Caco-2 (cell line): ENCODE results near the gene CREBBP. TPM values are rescaled to one million over a fixed set of nuclear protein-coding genes. Genes with fewer than 3 reads are reported as not detected.

ENCODE experiments used
- BruUV-seq: library from RNA; stranded (reverse); fragments of 400-500 nt; replicated peaks from 2 replicates; lab custom pipeline; 2021; lab: Mats Ljungman, UMichigan
- CTCF ChIA-PET: fragments of 300-600 bp; sonication (Branson Sonifier 250); formaldehyde crosslinking; loops from one replicate; lab custom pipeline; 2022; ENCODE audit warnings: antibody characterized with exemption; lab: Charles Lee
- POLR2A ChIA-PET: fragments of 300-600 bp; sonication (Branson Sonifier 250); formaldehyde crosslinking; loops from one replicate; lab custom pipeline; 2022; ENCODE audit warnings: antibody characterized with exemption; lab: Charles Lee
- DNase-seq, 2 experiments: peaks; one replicate each; pipeline versions ENCODE4 v3.0.0 to v3.0.0-alpha.2; 2020 to 2022
- H3K27me3 ChIP-seq: replicated peaks from 2 replicates; pipeline ENCODE4 v1.6.0; 2011; ENCODE audit warnings: low read length; ENCODE audit not compliant: control insufficient read depth, insufficient read depth
- H3K36me3 ChIP-seq: 2 replicates; pipeline ENCODE4 v1.5.1; 2011; ENCODE audit warnings: low read length; ENCODE audit not compliant: control insufficient read depth, insufficient read depth
- H3K4me1 ChIP-seq: fragments of 250-450 bp; sonication (Bioruptor Pico); 2 replicates; pipeline ENCODE4 v1.5.1; 2020; ENCODE audit warnings: mild to moderate bottlenecking
- H3K4me3 ChIP-seq: 2 replicates; pipeline ENCODE4 v1.5.1; 2011; ENCODE audit warnings: low read depth, mild to moderate bottlenecking, control low read depth, low read length
- H3K9me3 ChIP-seq: fragments of 250-450 bp; sonication (Bioruptor Pico); 2 replicates; pipeline ENCODE4 v1.5.1; 2020; ENCODE audit warnings: mild to moderate bottlenecking, moderate library complexity
- H3K27ac Mint-ChIP-seq: one replicate; pipeline ENCODE4 v1.8.0; 2022; ENCODE audit warnings: mixed read lengths; ENCODE audit not compliant: unreplicated experiment
- H3K27me3 Mint-ChIP-seq: one replicate; pipeline ENCODE4 v1.8.0; 2022; ENCODE audit warnings: mixed read lengths; ENCODE audit not compliant: insufficient read depth, unreplicated experiment
- H3K36me3 Mint-ChIP-seq: one replicate; pipeline ENCODE4 v1.8.0; 2022; ENCODE audit warnings: mild to moderate bottlenecking, mixed read lengths; ENCODE audit not compliant: insufficient read depth, unreplicated experiment
- H3K4me1 Mint-ChIP-seq: one replicate; pipeline ENCODE4 v1.8.0; 2022; ENCODE audit warnings: low read depth, mixed read lengths; ENCODE audit not compliant: unreplicated experiment
- H3K4me3 Mint-ChIP-seq: one replicate; pipeline ENCODE4 v1.8.0; 2022; ENCODE audit warnings: mild to moderate bottlenecking, moderate library complexity, mixed read lengths; ENCODE audit not compliant: unreplicated experiment
- H3K9me3 Mint-ChIP-seq: one replicate; pipeline ENCODE4 v1.8.0; 2022; ENCODE audit warnings: mixed read lengths; ENCODE audit not compliant: unreplicated experiment
- intact Hi-C: fragments of 100-400 bp; cut with micrococcal nuclease; formaldehyde crosslinking; loops from one replicate; pipeline ENCODE4 v1.10.0; 2022; ENCODE audit not compliant: unreplicated experiment
- total RNA-seq: library from RNA; stranded (reverse); gene quantifications from 2 replicates; pipeline ENCODE4 v1.2.3, GENCODE V29; 2022
- TF ChIP-seq, protein P1 (sequence below), 2 experiments: fragments of 200-600 bp in 1 of 2; IDR thresholded peaks; 1 replicate in 1 of 2; 2 replicates in 1 of 2; pipeline versions ENCODE4 v1.5.1 to v1.8.0; 2011 to 2022; ENCODE audit warnings: antibody characterized with exemption in 1 of 2, control low read depth in 1 of 2, inconsistent platforms in 1 of 2, low read depth in 1 of 2, low read length in 1 of 2, mild to moderate bottlenecking in 1 of 2, moderate library complexity in 1 of 2; ENCODE audit not compliant: insufficient read depth in 1 of 2, severe bottlenecking in 1 of 2, unreplicated experiment in 1 of 2

Gene CREBBP
- total RNA-seq, 1 experiment from 2014 or later: 65.3 TPM

DNA sequence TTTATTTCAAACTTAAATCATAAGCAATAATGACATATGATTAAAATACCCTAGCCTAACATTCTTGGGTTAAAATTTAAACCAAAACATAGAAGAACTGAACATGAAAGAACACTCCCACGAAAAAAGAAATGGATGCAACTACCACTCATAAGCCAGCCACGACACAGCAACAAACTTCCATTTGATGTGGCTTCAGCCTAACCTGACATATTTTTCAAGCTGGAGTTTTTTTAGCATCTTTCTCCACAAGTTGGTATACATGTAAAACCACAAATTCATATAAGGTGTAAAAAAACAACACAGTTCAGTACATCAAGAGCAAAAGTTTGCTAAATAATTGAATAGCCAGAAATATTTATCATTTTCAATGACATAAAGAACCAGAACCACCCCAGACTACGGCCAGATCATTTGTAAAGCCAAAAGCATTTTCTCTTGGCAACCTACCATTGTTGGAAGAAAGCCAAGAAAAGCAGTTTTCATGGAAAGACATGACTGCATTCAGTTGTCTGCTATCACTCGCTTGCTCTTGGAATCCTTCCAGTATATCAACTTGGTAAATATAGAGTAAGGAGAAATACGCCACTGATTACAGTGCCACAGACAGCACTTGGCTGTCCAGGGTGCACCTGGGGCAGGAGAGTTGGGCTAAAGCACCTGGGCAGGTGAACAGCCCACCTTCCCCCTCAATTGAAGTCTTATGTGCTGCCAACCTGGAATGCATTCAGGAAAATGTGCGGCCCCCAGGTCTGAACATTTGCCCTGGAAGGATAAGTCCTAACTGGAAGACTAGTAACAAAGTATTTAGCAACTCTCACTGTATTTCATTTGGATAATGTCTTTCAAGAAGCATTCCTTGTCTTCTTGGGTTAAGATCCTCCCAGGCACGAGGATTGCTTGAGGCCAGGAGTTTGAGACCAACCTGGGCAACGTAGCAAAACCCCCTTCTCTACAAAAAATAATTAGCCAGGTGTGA lies 60.5 kb downstream of the CREBBP start:
- Mint-ChIP-seq H3K36me3 (peaks cover 7% of the 10 kb centered on the region), H3K27me3 (no peaks in the 10 kb centered on the region), H3K27ac (no peak overlapping the region), H3K9me3 (no peaks in the 10 kb centered on the region), H3K4me1 (no peaks in the 10 kb centered on the region), H3K4me3 (no peak overlapping the region)
- BruUV-seq: no TSS peak
- H3K4me1 ChIP-seq: no peaks in the 10 kb centered on the region
- no peaks in the 10 kb centered on the region for H3K9me3 ChIP-seq
- TF ChIP-seq, protein P1, sequence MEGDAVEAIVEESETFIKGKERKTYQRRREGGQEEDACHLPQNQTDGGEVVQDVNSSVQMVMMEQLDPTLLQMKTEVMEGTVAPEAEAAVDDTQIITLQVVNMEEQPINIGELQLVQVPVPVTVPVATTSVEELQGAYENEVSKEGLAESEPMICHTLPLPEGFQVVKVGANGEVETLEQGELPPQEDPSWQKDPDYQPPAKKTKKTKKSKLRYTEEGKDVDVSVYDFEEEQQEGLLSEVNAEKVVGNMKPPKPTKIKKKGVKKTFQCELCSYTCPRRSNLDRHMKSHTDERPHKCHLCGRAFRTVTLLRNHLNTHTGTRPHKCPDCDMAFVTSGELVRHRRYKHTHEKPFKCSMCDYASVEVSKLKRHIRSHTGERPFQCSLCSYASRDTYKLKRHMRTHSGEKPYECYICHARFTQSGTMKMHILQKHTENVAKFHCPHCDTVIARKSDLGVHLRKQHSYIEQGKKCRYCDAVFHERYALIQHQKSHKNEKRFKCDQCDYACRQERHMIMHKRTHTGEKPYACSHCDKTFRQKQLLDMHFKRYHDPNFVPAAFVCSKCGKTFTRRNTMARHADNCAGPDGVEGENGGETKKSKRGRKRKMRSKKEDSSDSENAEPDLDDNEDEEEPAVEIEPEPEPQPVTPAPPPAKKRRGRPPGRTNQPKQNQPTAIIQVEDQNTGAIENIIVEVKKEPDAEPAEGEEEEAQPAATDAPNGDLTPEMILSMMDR (IDR thresholded peaks at IDR 0.05; ENCODE audit: insufficient read depth in 1 of 2, low read depth in 1 of 2, low read length in 1 of 2, severe bottlenecking in 1 of 2, unreplicated experiment in 1 of 2): no peak
- H3K4me3 ChIP-seq: no peak overlapping the region
- intact Hi-C loops: no loop called here
- ChIA-PET POLR2A (no interaction called here), CTCF (no interaction called here)
- H3K27me3 ChIP-seq: no peaks in the 10 kb centered on the region
- DNase-seq: no peak
- H3K36me3 ChIP-seq: no peaks in the 10 kb centered on the region

DNA sequence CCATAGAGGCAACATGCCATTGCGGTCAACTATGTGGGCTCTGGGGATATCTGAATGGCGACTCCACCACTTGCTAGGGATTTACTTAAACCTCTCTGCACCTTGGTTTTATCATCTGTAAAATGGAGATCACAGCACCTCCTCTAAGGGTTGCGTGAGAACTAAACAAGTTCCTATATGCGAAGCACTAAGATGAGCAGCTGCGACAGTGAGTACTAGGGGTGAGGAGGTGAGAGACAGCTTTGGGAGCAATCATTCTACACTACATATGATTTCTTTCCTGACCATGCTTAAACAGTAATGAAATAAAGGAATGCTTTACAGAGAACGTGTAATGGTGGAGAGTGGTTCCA lies 61.4 kb downstream of the CREBBP start:
- TF ChIP-seq, protein P1 (IDR thresholded peaks at IDR 0.05; ENCODE audit: insufficient read depth in 1 of 2, low read depth in 1 of 2, low read length in 1 of 2, severe bottlenecking in 1 of 2, unreplicated experiment in 1 of 2): no peak
- H3K4me3 ChIP-seq: no peak overlapping the region
- DNase-seq: no peak
- no peak overlapping the region for H3K27ac Mint-ChIP-seq
- H3K4me1 Mint-ChIP-seq: no peaks in the 10 kb centered on the region
- H3K36me3 Mint-ChIP-seq: peaks cover 11% of the 10 kb centered on the region
- intact Hi-C loops: no loop called here
- H3K4me1 ChIP-seq: no peaks in the 10 kb centered on the region
- CTCF ChIA-PET: no interaction called here
- no TSS peak for BruUV-seq
- H3K27me3 Mint-ChIP-seq: no peaks in the 10 kb centered on the region
- H3K9me3 ChIP-seq: no peaks in the 10 kb centered on the region
- POLR2A ChIA-PET: no interaction called here
- no peak overlapping the region for H3K4me3 Mint-ChIP-seq
- no peaks in the 10 kb centered on the region for H3K9me3 Mint-ChIP-seq
- H3K36me3 ChIP-seq: no peaks in the 10 kb centered on the region
- H3K27me3 ChIP-seq: no peaks in the 10 kb centered on the region

DNA sequence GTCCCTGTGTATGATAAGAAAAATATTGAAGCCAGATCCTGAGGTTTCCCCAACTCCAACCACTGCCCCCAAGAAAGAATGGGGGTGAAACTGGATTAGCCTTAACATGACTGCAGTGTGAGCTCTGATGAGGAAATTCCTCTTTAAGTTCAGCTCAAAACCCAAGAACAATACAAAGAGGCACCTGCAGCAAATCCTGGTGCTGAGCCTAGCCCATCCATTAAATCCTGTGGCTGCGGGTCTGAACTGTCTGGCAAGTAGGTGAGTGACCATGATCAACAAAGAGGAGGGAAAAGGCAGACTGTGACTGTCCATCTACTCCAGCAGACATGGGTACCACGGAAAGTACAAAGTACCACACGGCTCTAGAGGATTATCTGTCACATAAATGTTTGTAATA lies 64.2 kb downstream of the CREBBP start:
- intact Hi-C loops: no loop called here
- no peaks in the 10 kb centered on the region for H3K4me1 ChIP-seq
- no peak overlapping the region for H3K4me3 ChIP-seq
- Mint-ChIP-seq H3K36me3 (peaks cover 9% of the 10 kb centered on the region), H3K4me1 (no peaks in the 10 kb centered on the region), H3K27ac (no peak overlapping the region), H3K4me3 (no peak overlapping the region), H3K27me3 (no peaks in the 10 kb centered on the region), H3K9me3 (no peaks in the 10 kb centered on the region)
- POLR2A ChIA-PET: no interaction called here
- TF ChIP-seq, protein P1 (IDR thresholded peaks at IDR 0.05; ENCODE audit: insufficient read depth in 1 of 2, low read depth in 1 of 2, low read length in 1 of 2, severe bottlenecking in 1 of 2, unreplicated experiment in 1 of 2): no peak
- H3K9me3 ChIP-seq: no peaks in the 10 kb centered on the region
- no peak for DNase-seq
- H3K36me3 ChIP-seq: no peaks in the 10 kb centered on the region
- H3K27me3 ChIP-seq: no peaks in the 10 kb centered on the region
- CTCF ChIA-PET: interaction anchor here (0.6 kb wide), 1 partner anchor 147 kb away, joined by 8 read pairs; no protein-coding TSS in a partner anchor
- no TSS peak for BruUV-seq
